HG03103 (cell line): Measurements from ENCODE around the gene TDRD12.

ENCODE experiments used
- ATAC-seq: cut with Tn5 transposase; IDR thresholded peaks from one replicate; pipeline ENCODE4 v1.9.1; 2021; ENCODE audit warnings: low read depth; ENCODE audit not compliant: unreplicated experiment

The TDRD12 gene, protein sequence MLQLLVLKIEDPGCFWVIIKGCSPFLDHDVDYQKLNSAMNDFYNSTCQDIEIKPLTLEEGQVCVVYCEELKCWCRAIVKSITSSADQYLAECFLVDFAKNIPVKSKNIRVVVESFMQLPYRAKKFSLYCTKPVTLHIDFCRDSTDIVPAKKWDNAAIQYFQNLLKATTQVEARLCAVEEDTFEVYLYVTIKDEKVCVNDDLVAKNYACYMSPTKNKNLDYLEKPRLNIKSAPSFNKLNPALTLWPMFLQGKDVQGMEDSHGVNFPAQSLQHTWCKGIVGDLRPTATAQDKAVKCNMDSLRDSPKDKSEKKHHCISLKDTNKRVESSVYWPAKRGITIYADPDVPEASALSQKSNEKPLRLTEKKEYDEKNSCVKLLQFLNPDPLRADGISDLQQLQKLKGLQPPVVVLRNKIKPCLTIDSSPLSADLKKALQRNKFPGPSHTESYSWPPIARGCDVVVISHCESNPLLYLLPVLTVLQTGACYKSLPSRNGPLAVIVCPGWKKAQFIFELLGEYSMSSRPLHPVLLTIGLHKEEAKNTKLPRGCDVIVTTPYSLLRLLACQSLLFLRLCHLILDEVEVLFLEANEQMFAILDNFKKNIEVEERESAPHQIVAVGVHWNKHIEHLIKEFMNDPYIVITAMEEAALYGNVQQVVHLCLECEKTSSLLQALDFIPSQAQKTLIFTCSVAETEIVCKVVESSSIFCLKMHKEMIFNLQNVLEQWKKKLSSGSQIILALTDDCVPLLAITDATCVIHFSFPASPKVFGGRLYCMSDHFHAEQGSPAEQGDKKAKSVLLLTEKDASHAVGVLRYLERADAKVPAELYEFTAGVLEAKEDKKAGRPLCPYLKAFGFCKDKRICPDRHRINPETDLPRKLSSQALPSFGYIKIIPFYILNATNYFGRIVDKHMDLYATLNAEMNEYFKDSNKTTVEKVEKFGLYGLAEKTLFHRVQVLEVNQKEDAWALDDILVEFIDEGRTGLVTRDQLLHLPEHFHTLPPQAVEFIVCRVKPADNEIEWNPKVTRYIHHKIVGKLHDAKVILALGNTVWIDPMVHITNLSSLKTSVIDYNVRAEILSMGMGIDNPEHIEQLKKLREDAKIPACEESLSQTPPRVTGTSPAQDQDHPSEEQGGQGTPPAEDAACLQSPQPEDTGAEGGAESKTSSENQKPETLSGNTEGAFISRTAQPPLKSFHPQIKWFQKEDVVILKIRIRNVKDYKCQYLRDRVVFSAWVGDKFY (N-terminal part only)

GRCh38 chr19:32719611-32720059, at the start of gene TDRD12:
Gene TDRD12 (plus strand): TSS chr19:32719767. CDS start chr19:32720073, 306 bp downstream.
- no peak for ATAC-seq

DNA sequence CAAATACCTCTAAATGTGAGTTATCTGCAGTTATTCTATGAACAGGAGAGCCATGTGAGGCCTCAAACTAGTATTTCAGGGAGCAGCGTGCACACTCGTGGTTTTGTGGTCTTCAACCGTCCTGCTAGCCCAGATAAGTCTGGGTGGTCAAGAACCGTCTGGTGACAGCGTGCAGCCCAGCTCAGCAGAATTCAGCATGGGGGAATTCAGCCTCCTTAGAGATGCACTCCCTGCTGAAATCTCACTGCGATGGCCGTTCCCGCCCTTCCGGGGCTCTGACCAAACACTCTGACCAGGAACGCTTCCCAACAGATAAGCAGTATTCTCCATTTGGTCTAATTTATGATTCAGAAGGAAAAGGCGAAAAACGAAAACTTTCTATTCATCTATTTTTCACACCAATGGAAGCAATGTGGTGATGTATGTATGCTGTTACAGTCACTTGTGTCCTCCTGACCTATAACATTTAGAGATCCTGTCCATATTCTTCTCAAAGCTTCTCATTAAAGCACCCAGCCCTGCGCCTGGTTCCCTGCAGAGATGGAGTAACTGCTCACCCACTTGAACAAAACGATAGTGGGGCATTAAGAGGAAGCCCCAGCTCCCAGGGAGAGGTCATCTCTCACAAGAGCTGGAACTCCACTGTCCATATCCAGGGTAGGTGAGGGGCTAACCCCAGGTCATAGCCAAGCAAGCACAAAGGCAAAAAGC, 47.5 kb upstream of the TDRD12 start:
- ATAC-seq: no peak

GRCh38 chr19:32672841-32673240, 46.7 kb upstream of the TDRD12 start:
- no peak for ATAC-seq

DNA sequence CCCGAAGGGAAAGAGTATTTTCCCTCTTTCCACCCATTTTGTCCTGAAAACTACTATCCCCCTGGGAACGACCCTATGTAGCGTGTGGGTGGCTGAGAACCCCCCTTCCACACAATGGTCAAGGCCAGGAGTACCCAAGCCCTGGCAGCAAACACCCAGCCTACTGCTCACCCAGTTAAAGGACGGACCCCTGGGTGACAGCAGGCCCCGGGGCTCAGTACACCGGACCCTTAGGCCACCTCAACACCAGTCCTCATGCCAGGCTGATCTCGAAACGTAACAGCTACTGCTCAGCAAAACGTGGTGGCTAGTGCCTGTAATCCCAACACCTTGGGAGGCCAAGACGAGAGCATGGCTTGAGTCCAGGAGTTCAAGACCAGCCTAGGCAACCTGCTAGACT, 46.0 kb upstream of the TDRD12 start:
- ATAC-seq: no peak

DNA sequence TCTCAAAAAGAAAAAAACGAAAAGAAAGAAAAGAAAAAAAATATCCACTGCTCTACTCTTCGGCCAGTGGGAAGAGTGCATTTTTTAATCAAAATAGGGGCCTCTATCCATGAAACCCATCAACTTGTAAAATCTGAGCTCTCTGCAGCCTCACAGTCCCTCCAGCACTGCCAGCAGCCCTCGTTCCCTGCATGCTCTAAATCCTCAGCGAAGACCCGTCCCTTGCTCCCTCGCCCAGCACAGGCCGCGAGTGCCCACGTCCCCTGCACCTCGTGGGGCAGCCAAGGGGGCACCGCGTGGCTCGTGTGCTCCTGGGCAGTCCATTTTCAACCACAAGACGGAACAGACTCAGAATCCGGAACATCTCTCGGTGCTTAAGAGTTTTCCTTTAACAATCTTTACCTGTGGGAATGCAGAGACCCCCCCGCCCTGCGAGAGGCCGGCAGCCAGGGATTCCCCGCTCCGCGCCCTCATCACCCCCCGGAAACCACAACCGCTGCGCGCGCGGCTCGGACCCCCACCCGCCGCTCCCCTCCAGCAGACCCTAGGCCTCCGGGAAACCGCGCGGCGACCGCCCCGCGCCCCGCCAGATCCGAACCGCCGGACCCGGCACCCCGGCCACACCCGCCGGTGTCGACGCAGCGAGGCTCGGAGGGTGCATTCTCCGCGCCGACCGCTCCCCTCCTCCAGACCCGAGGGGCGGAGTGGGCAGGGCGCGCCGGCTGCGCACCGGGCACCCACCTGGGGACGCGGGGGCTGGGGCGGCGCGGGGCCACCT, 45.2 kb upstream of the TDRD12 start:
- ATAC-seq: no peak

- ATAC-seq: peak; percentile 95
Measured at GRCh38 chr19:32674931-32675719, 44.4 kb upstream of the TDRD12 start, which contains the start of gene ANKRD27. Gene ANKRD27 (minus strand): TSS chr19:32675180. CDS start chr19:32659015, 16,165 bp downstream.

DNA sequence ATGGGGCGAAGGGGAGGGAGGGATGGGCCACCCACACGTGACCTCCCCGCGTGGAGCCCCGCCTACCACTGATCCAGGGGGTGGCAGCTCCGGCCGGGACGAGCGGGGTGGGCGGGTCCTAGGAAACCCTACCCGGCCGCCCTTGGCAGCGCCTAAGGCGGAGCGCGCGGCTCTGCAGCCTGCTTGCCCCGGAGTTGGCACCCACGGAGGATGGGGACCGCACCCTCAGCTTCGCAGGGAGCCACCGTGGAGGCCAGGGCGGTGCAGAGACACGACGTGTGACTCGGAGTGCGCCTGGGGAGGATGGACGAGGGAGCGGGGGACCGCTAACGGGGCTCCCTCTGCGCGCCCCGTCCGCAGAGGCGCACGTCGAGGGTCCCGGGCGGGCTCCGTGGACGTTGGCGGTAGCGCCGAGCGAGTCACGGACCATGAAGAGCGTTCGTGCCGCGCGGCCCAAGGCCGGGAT, 43.8 kb upstream of the TDRD12 start, which contains the start of gene RGS9BP:
RGS9BP (plus strand) TSS at position 129 of the 466 bp plus-strand sequence. CDS start 416 bp downstream, outside the sequence.
- peak; percentile 32 for ATAC-seq

- ATAC-seq: no peak
Measured at GRCh38 chr19:32676186-32676894, 43.2 kb upstream of the TDRD12 start.

DNA sequence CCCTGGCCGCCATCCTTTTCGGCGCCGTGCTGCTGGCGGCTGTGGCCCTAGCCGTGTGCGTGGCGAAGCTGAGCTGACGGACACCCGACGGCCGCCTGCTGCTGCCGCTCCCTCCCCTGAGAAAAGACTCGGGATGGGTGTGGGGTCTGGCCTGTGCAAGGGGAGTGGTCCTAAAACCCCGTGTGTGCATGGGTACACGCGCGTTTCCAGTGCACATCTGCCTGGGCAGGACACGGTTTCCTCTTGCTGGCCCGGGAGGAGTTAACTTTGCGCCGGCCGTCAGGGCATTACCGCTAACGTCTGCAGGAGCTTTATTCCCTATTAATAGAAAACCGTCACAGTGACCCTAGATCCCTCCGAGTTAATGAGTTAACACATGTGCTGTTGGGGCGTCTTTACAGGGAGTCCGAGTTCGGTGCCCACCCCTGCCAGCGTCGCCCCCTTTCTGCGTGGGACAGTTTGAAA, 42.6 kb upstream of the TDRD12 start:
- ATAC-seq: no peak

DNA sequence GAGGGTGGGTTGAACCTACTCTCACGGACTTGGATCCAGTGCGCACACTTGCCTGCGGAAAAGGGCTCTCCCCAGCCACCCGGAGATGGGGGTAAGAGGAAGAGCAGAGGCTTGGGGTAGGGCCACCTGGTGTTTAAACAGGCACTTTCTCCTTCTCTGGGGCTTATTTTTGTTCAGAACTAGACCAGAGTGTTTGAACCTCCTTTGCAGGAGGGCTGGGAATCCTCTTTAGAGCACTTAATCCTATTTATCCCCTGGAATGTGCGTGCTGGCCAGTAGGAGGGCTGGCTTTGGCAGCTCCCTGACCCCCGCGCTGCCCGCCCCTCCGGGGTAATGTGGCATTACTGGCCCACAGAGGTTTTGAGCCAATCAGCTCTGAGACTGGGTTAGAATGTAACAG, 41.9 kb upstream of the TDRD12 start:
- ATAC-seq: no peak

- no peak for ATAC-seq
Measured at GRCh38 chr19:32680986-32681385, 38.6 kb upstream of the TDRD12 start.

- ATAC-seq: no peak
Measured at GRCh38 chr19:32682317-32682716, 37.2 kb upstream of the TDRD12 start.

GRCh38 chr19:32686847-32687475, 32.6 kb upstream of the TDRD12 start:
- ATAC-seq: no peak

- ATAC-seq: no peak
Measured at GRCh38 chr19:32687681-32688080, 31.9 kb upstream of the TDRD12 start.

- ATAC-seq: no peak
Measured at GRCh38 chr19:32688311-32688710, 31.3 kb upstream of the TDRD12 start.

- ATAC-seq: peak; percentile 86
Measured at GRCh38 chr19:32691291-32691951, 28.1 kb upstream of the TDRD12 start, which contains the start of gene NUDT19. Gene NUDT19 (plus strand): TSS chr19:32691821. CDS start chr19:32691961, 140 bp downstream.
